ENCODE measurements around the gene CRLF2.
A peak's percentile ranks its signal among the peaks of the same experiment; 100 is the strongest.
"Not testable (repeated sequence)": the region's sequence is repeated elsewhere in the genome, so short reads cannot be mapped to it uniquely, and the experiment has no call there.

Gene CRLF2, protein sequence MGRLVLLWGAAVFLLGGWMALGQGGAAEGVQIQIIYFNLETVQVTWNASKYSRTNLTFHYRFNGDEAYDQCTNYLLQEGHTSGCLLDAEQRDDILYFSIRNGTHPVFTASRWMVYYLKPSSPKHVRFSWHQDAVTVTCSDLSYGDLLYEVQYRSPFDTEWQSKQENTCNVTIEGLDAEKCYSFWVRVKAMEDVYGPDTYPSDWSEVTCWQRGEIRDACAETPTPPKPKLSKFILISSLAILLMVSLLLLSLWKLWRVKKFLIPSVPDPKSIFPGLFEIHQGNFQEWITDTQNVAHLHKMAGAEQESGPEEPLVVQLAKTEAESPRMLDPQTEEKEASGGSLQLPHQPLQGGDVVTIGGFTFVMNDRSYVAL

DNA sequence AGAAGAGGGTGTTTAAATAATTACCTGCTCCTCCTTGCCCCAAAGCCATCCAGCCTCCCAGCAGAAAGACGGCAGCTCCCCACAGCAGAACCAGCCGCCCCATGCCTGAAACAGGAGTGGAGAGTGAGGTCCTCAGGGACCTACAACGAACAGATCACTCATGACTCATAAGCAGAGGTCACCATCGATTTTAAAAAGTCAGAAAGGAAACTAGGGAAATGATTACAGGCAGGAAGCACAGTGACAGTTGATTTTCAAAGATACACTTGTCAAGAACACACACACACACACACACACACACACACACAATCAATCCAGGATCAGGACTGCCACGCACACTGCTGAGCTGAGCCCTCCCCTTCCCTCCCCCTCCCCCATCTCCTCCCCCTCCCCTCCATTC is at the start of gene CRLF2:
Gene CRLF2 (minus strand): TSS at position 118 of the 400 bp plus-strand sequence. CDS start 15 bp downstream, at position 103.
- DNase-seq (ENCODE audit: low read depth in 3 of 3): no peak

- DNase-seq (ENCODE audit: low read depth in 3 of 3): not testable (repeated sequence)
These were observed 49.3 kb upstream of the CRLF2 start for GRCh38 chrX:1261771-1262170.

- DNase-seq (ENCODE audit: low read depth in 3 of 3): no peak
These were observed 48.8 kb upstream of the CRLF2 start for GRCh38 chrX:1261285-1261684.

DNA sequence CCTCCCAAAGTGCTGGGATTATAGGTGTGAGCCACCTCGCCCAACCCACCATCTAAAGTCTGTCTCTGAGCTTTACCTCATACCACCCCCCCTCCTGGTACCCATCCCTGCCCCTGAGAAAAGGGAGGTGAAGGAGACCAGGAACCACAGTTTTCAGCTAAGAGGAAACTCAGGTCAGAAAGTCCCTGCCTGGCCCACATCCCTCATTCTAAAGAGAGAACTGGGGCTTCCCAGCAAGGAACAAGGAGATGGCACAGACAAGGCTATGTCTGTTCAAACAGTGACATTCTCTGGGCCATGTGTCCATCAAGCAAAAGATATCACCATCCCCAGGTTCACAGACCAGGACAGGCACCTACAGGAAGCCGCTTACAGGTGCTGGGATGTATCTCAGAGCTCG is 40.4 kb upstream of the CRLF2 start:
- DNase-seq (ENCODE audit: low read depth in 3 of 3): no peak

DNA sequence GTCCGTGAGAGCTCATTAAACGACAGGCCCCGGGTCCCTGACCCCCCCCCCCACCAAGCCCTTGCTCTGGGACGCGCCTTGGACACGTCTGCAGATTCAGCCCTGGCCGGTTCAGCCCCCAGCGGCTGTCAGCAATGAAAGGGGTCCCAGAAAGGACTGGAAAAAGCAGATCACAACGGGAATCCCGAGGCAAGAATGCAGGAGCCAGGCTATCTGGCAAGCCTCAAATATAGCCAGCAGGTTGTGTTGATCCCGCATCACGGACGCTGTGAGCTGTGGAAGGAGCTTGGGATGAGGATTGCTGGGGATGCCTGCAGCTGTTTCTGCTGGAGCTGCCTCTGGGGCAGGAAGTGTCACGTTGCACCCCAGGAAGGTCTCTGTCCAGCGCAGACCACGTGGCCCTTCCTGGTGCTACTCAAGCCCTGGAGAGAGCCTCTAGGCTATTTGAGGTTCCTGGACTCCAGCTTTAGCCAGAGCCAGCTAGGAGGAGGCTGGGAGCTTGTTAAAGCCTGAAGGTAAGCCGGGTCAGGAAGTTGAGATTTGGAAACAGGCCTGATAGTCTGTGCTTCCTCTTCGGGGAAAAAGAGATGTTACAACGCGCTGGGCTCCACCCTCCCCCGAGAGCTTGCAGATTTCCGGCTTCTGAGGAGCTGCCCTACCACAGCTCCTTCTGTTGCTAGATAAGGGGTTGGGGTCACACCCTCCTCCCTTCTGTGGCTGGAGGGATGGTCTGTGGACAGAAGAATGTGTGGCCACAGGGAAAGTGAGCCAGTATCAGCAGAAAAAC is 36.8 kb upstream of the CRLF2 start:
- DNase-seq (ENCODE audit: low read depth in 3 of 3): peak in 2 of 3 experiments; percentile 24 to 31

DNA sequence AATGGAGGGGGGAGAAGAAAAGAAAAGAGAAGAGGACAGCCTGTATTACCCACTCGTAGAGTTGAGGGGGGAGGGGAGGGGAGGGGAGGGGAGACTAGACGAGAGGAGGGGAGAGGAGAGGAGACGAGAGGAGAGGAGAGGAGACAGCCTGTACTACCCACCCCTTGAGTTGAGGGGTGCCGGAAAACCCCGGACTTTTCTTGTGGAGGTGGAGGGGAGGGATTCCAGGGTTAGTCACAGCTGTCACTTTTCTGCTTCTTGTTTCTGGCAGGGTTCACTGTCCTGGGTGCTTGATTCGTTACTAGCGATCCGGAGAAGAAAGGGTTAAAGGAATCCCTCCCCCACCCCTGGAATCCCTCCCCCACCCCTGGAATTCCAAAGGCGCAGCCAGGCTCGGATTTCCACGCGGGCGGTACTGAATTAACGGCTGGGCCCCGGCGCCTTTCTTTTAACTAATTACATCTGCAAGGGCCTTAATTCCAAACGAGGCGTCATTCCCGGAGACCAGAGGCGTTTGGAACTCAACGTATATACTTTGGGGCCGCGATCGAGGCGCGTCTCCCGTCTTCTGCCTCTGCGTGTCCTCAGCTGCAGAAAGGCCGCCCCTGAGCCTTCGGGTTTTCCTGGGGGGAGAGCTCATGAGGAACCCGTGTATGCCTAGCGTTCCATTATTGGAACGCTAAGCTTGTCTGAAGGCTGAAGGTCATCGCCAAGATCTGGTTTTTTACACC is 36.0 kb upstream of the CRLF2 start:
- DNase-seq (ENCODE audit: low read depth in 3 of 3): peak in 2 of 3 experiments; percentile 20 to 29

- peak; percentile 70 to 74 (median 74) for DNase-seq (ENCODE audit: low read depth in 3 of 3)
These were observed 34.4 kb upstream of the CRLF2 start for GRCh38 chrX:1246816-1247215.

DNA sequence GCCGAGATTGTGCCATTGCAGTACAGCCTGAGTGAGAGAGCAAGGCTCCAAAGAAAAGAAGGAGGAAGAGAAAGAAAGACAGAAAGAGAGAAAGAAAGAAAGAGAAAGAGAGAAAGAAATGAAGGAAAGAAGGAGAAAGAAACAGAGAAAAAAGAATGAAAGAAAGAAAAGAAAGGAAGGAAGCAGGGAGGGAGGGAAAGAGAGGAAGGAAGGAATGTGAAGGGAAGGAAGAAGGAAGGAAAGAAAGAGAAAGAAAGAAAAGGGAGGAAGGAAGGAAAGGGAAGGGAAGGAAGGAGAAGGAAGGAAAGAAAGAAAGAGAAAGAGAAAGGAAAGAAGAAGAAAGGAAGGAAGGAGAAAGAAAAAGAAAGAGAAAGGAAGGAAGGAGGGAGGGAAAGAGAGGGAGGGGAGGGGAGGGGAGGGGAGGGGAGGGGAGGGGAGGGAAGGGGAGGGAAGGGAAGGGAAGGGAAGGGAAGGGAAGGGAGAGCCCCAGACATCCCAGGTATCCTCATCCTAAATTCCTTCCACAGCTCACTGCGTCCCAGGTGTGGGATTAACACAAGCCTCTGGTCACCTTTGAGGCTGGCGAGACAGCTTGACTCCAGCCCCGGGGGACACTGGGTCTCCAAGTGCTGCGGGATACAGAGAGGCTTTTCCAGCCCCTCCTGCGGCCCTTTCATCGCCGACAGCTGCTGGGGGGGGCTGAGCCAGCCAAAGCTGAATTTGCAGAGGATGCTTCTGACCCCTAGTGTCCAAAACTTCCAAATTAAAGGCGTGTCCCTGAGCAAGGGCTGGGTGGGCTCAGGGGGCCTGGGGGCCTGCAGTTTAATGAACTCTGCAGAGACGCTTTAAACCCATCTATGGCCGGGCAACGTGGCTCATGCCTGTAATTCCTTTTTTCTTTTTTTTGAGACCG is 32.0 kb upstream of the CRLF2 start:
- no peak for DNase-seq (ENCODE audit: low read depth in 3 of 3)

GRCh38 chrX:1242891-1243402 is 30.5 kb upstream of the CRLF2 start:
- no peak for DNase-seq (ENCODE audit: low read depth in 3 of 3)

GRCh38 chrX:1240551-1240950 is 28.1 kb upstream of the CRLF2 start:
- DNase-seq (ENCODE audit: low read depth in 3 of 3): not testable (repeated sequence)

DNA sequence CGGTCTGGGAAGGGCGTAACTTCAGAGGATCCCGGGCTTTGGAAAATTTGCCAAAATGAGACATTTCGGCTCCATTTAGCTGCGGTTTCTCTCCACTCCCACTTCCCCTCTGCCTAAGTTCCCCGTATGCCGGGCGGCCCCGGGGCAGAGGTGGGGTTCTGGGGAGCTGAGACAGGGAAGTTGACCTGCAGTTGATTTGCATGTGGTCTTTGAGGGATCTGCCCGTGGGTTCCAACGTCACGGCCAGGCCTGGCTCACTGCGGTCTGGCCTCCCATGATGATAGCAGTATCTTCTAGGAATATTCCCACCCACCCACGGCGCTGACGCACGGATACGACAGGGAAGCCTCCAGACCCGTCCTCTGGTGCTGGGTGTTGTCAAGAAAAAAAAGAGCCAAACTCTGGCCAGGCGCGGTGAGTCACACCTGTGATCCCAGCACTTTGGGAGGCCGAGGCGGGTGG is 27.3 kb upstream of the CRLF2 start:
- DNase-seq (ENCODE audit: low read depth in 3 of 3): no peak

- no peak for DNase-seq (ENCODE audit: low read depth in 3 of 3)
These were observed 19.5 kb upstream of the CRLF2 start for GRCh38 chrX:1231850-1232465.

DNA sequence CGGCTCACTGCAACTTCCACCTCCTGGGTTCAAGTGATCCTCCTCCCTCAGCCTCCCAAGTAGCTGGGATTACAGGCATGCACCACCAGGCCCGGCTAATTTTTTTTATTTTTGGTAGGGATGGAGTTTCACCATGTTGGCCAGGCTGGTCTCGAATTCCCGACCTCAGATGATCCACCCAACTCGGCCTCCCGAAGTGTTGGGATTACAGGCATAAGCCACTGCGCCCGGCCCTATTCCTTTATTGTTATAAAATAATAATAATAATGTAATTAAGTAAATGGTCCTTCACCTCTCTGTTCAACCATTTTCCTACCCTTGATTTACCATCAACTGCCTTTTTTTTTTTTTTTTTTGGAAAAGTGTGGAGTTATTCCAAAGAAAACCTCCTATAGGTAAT is 15.7 kb upstream of the CRLF2 start:
- DNase-seq (ENCODE audit: low read depth in 3 of 3): not testable (repeated sequence)

GRCh38 chrX:1226249-1226648 is 13.8 kb upstream of the CRLF2 start:
- no peak for DNase-seq (ENCODE audit: low read depth in 3 of 3)

GRCh38 chrX:1224954-1225353 is 12.5 kb upstream of the CRLF2 start:
- no peak for DNase-seq (ENCODE audit: low read depth in 3 of 3)

- DNase-seq (ENCODE audit: low read depth in 3 of 3): no peak
These were observed 10.8 kb upstream of the CRLF2 start for GRCh38 chrX:1223242-1223600.

DNA sequence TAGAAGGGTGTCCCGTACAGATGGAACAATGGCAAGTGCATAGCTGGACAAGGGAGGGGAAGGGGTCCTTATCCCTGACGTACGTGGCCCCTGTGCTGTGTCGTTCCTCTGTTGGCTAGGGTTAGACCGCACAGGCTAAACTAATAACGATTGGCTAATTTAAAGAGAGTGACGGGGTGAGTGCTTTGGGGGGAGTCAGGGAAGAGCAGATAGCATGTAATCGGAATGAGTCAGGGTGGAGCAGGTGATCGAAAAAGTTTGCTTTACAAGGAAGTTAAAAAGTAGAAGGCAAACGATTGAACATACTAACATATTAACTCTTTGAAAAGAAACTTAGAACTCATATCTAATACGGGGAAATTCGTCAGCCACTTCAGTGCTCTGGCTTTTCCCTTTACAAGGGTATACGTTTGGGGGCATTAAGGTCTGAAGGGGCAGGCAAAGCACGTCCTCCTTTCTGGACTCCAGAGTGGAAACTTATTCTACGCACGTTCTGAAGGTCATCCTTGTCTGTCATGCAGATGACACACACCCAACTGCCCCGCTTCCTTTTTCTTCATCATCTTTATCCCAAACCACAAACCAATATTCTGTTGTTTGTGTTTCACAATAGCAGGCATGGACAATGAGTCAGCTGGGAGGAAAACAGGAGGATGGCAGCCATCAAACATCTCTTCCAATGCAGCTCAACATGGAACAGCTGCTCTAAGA is 10.2 kb upstream of the CRLF2 start:
- DNase-seq (ENCODE audit: low read depth in 3 of 3): no peak

- DNase-seq (ENCODE audit: low read depth in 3 of 3): no peak
These were observed 8.9 kb upstream of the CRLF2 start for GRCh38 chrX:1221296-1221845.

GRCh38 chrX:1218286-1218685 is 5.8 kb upstream of the CRLF2 start:
- DNase-seq (ENCODE audit: low read depth in 3 of 3): no peak
